Mesenteric fat pad (tissue), 1 donor: Measurements from ENCODE around the gene LEFTY2. TPM values are rescaled to one million over a fixed set of nuclear protein-coding genes. Genes with fewer than 3 reads are reported as not detected.
"Not testable (repeated sequence)": the region's sequence is repeated elsewhere in the genome, so short reads cannot be mapped to it uniquely, and the experiment has no call there.

ENCODE experiments used
- DNase-seq: peaks from one replicate; pipeline ENCODE4 v3.0.0-alpha.2; 2020; ENCODE audit warnings: low spot score
- total RNA-seq: library from RNA; stranded (reverse); fragmentation: NEBNext Ultra II Directional; extraction: Animal tissue kit (Norgen Biotek cat#: 25700); gene quantifications from one replicate; pipeline ENCODE4 v1.2.1, GENCODE V29; 2021
- donor health status: DM: yes; HTN: yes; CAD: no.

LEFTY2 gene
- total RNA-seq, 1 donor from 2014 or later: 2.2 TPM

- no peak for DNase-seq
Observed at GRCh38 chr1:225908013-225908640, 32.9 kb downstream of the LEFTY2 start.

DNA sequence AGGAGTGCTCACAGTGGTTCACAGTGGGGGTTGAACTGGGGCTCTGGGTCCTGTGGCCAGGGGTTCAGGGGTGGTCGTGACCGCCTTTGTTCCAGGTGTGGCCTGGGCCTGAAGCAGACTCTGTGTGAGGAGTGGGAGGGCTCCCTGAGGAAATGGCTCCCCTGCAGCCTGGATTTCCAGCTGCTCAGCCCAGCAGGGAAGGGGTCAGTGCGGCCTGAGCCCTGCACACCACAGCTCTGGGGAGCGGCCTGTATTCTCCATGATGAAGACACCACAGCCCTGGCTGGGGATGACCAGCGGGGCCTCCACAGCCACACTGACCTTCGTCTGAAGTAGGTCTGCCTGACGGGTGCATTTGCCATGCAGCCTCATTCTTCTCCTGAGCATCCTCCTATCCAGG is 33.7 kb downstream of the LEFTY2 start:
- DNase-seq: no peak

DNA sequence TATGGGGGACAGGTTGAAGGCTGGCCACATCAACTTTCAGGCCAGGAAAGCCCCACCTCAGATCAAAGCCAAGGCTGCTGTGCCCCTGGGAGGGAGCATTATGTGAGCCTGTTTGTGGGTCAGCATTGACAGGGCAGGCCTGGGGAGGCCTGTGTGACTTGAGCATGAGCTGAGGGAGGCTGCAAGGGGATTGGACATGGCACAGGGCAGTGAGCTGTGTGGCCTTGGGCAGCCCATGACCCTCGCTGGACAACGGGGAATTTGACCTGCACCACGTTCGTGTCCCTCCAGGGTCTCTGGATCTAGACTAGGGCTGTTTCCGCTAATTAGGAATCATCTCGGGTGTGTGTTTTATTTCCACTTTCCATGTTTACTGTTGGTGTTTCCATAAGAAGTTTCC is 34.6 kb downstream of the LEFTY2 start:
- DNase-seq: no peak

GRCh38 chr1:225903623-225904022 is 37.4 kb downstream of the LEFTY2 start:
- no peak for DNase-seq

- no peak for DNase-seq
Observed at GRCh38 chr1:225899044-225899925, 41.7 kb downstream of the LEFTY2 start.

- DNase-seq: no peak
Observed at GRCh38 chr1:225897595-225898514, 43.2 kb downstream of the LEFTY2 start.

- DNase-seq: no peak
Observed at GRCh38 chr1:225896937-225897549, 44.0 kb downstream of the LEFTY2 start.

- DNase-seq: no peak
Observed at GRCh38 chr1:225896494-225896893, 44.5 kb downstream of the LEFTY2 start.

DNA sequence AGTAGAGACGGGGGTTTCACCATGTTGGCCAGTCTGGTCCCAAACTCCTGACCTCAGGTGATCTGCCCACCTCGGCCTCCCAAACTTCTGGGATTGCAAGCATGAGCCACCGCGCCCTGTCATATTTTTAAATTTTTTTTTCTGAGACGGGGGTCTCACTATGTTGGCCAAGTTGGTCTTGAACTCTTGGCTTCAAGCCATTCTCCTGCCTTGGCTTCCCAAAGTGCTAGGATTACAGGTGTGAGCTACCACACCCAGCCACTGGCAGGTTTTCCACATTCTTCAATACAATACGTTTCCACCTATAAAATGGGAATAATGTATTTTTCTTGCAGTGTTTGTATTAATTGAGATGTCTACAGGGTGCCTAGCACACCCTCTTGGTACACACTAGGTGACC is 48.7 kb downstream of the LEFTY2 start:
- DNase-seq: no peak

GRCh38 chr1:225891229-225891972 is 49.6 kb downstream of the LEFTY2 start:
- DNase-seq: no peak

DNA sequence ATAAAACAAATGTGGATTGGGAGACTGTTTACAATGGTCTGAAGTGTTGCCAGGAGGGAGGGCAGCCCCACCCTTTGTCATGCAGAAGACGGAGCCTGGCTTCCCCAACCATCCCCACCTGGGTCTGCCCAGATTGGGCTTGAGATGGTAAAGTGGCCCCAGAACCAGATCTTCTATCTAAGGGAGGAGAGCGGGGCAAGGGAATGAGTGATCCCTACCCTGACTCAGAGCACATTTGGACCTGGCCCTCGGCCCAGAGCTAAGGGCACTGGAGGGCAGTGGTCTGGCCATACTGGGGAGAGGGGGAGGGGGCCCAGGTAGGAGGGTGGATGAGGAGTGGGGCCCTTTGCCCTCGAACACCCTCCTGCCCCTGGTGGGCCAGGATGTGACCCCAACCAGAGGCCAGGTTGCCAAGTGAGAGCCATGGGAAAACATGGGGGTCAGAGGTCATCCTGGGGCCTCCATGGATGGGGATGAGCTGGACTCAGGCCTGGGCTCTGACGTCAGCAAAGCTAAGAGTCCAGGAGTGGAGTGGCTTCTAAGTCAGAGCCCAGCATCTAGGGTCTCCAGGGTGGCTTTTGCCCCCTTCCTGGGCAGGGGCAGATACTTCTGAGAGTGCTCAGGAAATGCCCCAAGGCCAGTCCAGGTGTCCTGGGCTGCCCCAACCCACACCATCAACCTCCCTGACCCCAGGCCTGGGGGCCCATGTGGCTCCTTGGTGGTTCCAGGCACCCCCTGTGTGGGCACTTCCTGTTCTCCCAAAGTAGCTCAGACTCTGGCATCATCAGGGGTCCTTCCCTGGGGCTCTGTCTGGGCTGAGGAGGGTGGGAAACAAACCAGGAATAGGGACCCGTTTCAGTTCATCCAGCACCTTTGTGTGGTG is 50.4 kb downstream of the LEFTY2 start:
- no peak for DNase-seq

GRCh38 chr1:225889743-225890142 is 51.3 kb downstream of the LEFTY2 start:
- no peak for DNase-seq

DNA sequence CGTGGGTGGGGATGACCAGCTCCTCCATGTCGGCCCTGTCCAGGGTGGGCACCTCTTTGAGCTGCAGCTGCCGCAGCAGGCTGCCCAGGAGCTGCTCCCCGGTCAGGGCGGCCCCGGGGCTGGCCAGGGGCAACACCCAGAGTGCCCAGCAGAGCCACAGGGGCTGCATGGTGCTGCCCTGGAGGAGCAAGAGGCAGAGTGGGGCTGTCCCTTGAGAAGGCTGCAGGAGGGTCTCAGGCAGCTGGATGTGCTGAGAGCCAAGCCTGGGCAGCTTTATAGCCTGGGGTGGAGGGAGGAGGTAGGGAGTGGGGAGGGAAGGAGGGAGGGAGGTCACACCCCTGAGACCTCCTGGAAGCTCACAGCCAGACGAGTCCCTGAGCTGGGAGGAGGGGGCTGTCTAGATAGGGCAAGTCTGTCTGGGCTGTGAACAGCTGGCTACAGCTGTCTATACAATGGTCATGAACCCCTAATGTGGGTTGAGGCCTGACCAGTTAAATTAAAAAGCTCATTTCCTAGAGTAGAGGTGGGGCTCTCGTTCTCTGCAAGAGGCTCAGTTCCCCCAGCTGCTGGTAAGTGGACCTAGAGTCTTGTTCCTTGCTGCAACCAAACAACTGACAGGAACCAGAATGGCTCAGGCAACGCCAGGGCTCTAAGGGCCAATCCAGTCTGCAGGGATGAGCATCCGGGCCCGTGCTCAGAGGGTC is 52.0 kb downstream of the LEFTY2 start, which contains the start of gene LEFTY1:
Gene LEFTY1 (minus strand): TSS at position 249 of the 704 bp plus-strand sequence. CDS start 80 bp downstream, at position 169.
- no peak for DNase-seq

DNA sequence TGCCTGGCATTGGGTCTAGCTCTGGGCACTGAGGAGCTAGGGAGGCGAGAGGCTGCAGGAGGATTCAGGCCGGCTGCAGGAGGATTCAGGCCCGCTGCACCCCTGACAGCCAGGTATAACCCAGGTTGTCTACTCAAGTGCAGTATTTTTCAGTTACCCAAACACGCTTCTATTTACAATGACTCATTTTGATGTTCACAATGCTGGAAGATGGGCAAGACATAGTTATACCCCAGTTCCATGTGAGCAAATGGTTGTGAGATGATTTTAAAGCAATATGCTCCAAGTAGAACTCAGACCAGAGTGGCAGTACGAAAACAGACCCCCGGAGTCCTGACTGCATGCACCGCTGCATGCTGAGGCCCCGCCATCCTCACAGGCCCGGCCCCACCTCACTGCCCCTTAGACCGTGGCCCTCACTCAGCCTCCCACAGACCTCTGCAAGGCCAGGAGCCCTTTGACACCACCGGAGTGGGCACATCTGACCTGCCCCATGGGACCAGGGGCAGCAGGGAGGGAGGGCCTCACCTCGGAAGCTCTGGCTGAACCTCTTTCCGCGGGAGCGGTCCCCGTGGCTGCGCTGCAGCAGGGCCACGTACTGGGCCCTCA is 52.6 kb downstream of the LEFTY2 start:
- no peak for DNase-seq

GRCh38 chr1:225887554-225888288 is 53.3 kb downstream of the LEFTY2 start:
- DNase-seq: not testable (repeated sequence)

DNA sequence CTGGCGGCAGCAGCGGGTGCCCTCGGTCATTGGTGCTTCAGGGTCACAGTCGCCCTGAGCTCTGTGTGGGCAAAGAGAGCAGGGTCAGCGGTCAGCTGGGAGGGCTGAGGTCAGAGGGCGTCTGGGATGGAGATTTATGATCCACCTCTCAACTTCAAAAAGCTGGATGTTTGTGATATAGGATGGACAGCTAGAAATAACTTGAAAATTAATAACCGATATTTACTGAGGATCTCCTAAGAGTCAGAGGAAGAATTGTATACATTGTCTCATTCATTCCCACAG is 54.0 kb downstream of the LEFTY2 start:
- DNase-seq: no peak
